HepG2 (cell line): ENCODE data around the gene DNAJB12. TPM values are rescaled to one million over a fixed set of nuclear protein-coding genes. Genes with fewer than 3 reads are reported as not detected.
A peak's percentile ranks its signal among the peaks of the same experiment; 100 is the strongest.

Source experiments
- CCDC6 ChIP-seq: sonication (generic); formaldehyde crosslinking; IDR thresholded peaks from 2 replicates; pipeline ENCODE4 v1.8.1; 2022; ENCODE audit warnings: mild to moderate bottlenecking, missing genetic modification reagents, moderate library complexity
- HDAC1 ChIP-seq: sonication (generic); formaldehyde crosslinking; IDR thresholded peaks from 2 replicates; pipeline ENCODE4 v1.5.1; 2020; ENCODE audit warnings: mild to moderate bottlenecking, missing genetic modification reagents
- KAT7 ChIP-seq: IDR thresholded peaks from 2 replicates; pipeline ENCODE4 v1.6.1; 2018; ENCODE audit warnings: borderline replicate concordance, missing compliant biosample characterization
- KLF13 ChIP-seq: sonication (generic); formaldehyde crosslinking; IDR thresholded peaks from 2 replicates; pipeline ENCODE4 v1.4.0; 2020; ENCODE audit warnings: mild to moderate bottlenecking, missing genetic modification reagents
- KLF6 ChIP-seq: IDR thresholded peaks from 2 replicates; pipeline ENCODE4 v1.8.0; 2016; ENCODE audit warnings: missing biosample characterization, missing genetic modification reagents
- LCORL ChIP-seq, 2 experiments: fragments of 450-650 bp in 1 of 2; sonication (generic) in 1 of 2; formaldehyde crosslinking in 1 of 2; IDR thresholded peaks; 2 replicates each; pipeline versions ENCODE4 v1.5.0 to v1.6.1; 2017 to 2020; ENCODE audit warnings: antibody characterized with exemption in 1 of 2, missing genetic modification reagents in 1 of 2
- NFATC3 ChIP-seq: sonication (generic); formaldehyde crosslinking; IDR thresholded peaks from 2 replicates; pipeline ENCODE4 v1.5.1; 2020; ENCODE audit warnings: mild to moderate bottlenecking, missing genetic modification reagents
- SATB2 ChIP-seq: sonication (generic); formaldehyde crosslinking; IDR thresholded peaks from 2 replicates; pipeline ENCODE4 v1.5.0; 2020; ENCODE audit warnings: missing genetic modification reagents
- XRCC5 ChIP-seq: fragments of 200-400 bp; formaldehyde crosslinking; optimal IDR thresholded peaks from 2 replicates; pipeline ENCODE3; 2017; ENCODE audit warnings: mild to moderate bottlenecking, low read length
- ZNF263 ChIP-seq: sonication (generic); formaldehyde crosslinking; IDR thresholded peaks from 2 replicates; pipeline ENCODE4 v1.4.0; 2020; ENCODE audit warnings: missing genetic modification reagents
- ZNF317 ChIP-seq: sonication (generic); formaldehyde crosslinking; IDR thresholded peaks from 2 replicates; pipeline ENCODE4 v1.5.0; 2020; ENCODE audit warnings: mild to moderate bottlenecking, missing genetic modification reagents
- ZNF382 ChIP-seq: sonication (generic); formaldehyde crosslinking; IDR thresholded peaks from 2 replicates; pipeline ENCODE4 v1.5.0; 2020; ENCODE audit warnings: missing genetic modification reagents, mild to moderate bottlenecking, borderline replicate concordance
- ZNF468 ChIP-seq: sonication (generic); formaldehyde crosslinking; IDR thresholded peaks from 2 replicates; pipeline ENCODE4 v1.8.0; 2022; ENCODE audit warnings: mild to moderate bottlenecking, moderate library complexity, missing genetic modification reagents
- ZNF564 ChIP-seq: sonication (generic); formaldehyde crosslinking; IDR thresholded peaks from 2 replicates; pipeline ENCODE4 v1.8.1; 2023; ENCODE audit warnings: mild to moderate bottlenecking, missing genetic modification reagents
- ZNF652 ChIP-seq: IDR thresholded peaks from 2 replicates; pipeline ENCODE4 v1.6.1; 2016; ENCODE audit warnings: low read depth, borderline replicate concordance
- ZSCAN31 ChIP-seq: sonication (generic); formaldehyde crosslinking; IDR thresholded peaks from 2 replicates; pipeline ENCODE4 v1.5.0; 2020; ENCODE audit warnings: low read depth, mild to moderate bottlenecking, missing genetic modification reagents
- polyA plus RNA-seq, 8 experiments: library from polyadenylated mRNA; depleted of rRNA in 3 of 8; stranded (reverse) in 7 of 8; unstranded in 1 of 8; fragments of >200 nt; fragmentation: Illumina TruSeq in 4 of 8; extraction: Trizol in 4 of 8; gene quantifications; 2 replicates each; pipeline versions ENCODE4 v1.2.1 to v1.2.3, GENCODE V29; 2011 to 2016; ENCODE audit warnings: low read depth in 4 of 8, missing spikeins in 1 of 8, mixed read lengths in 1 of 8; ENCODE audit not compliant: insufficient read depth in 1 of 8
- total RNA-seq, 5 experiments: library from RNA; depleted of rRNA; stranded (reverse); fragments of >200 nt; fragmentation: Illumina TruSeq; extraction: Trizol; gene quantifications; 2 replicates each; pipeline ENCODE4 v1.2.3, GENCODE V29; 2016; ENCODE audit warnings: low read depth in 1 of 5
- TF ChIP-seq, protein P1 (sequence below): sonication (generic); formaldehyde crosslinking; IDR thresholded peaks from 2 replicates; pipeline ENCODE4 v1.5.0; 2020; ENCODE audit warnings: mild to moderate bottlenecking, missing genetic modification reagents, moderate library complexity
- TF ChIP-seq, protein P2 (sequence below): sonication (generic); formaldehyde crosslinking; IDR thresholded peaks from 2 replicates; pipeline ENCODE4 v1.4.0; 2020; ENCODE audit warnings: low read depth, missing genetic modification reagents
- TF ChIP-seq, protein P3 (sequence below): sonication (generic); formaldehyde crosslinking; IDR thresholded peaks from 2 replicates; pipeline ENCODE4 v1.5.0; 2020; ENCODE audit warnings: mild to moderate bottlenecking, missing genetic modification reagents
- TF ChIP-seq, protein P4 (sequence below): sonication (generic); formaldehyde crosslinking; conservative IDR thresholded peaks from 2 replicates; pipeline ENCODE4 v1.8.0; 2022; ENCODE audit warnings: missing genetic modification reagents

The DNAJB12 gene
- total and polyA plus RNA-seq, 2 of the 13 experiments (the other 11 are each of a cell fraction or from before 2014, with no cell fraction given): 10.8 to 18.2 TPM

DNA sequence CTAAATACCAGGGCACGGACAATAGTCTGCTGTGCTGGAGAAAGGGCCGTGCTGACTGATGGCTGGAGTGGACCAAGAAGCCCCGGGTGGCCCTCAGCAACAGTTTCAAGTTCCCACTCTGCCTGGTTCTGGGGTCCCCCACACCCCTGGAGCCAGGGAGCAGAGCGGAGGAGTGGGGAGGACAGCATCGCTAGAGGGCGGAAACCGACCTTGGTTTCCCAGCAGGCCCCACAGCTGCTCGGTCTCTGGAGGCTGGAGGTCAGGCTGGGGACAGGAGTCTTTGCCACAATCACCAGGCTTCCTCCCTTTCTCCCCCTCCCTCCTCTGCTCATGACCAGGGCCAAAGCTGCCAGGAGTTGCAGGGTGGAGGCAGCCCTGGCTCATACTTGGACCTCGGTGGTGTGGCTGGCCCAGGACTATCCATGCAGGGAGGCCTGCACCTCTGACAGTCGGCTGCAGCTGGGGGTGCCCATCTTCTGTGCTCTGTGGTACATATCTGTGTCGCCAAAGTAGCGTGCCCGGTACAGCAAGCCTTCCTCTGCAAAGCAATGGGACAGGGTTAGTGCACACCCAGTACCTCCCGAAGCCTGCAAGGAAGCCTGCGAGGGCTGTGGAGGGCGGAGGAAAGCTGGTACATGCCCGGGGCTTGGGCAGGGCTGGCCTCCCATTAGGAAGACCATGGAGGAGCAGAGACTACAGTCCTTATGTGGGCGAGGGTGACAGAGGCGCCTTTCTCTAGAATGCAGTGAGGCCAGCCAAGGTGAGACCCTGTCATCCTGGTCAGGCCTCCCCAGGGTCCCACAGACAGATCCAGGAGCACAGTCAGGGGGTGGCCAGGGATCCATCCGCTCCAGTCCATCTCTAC is 19.1 kb downstream of the DNAJB12 start (continued):
- TF ChIP-seq, protein P1, sequence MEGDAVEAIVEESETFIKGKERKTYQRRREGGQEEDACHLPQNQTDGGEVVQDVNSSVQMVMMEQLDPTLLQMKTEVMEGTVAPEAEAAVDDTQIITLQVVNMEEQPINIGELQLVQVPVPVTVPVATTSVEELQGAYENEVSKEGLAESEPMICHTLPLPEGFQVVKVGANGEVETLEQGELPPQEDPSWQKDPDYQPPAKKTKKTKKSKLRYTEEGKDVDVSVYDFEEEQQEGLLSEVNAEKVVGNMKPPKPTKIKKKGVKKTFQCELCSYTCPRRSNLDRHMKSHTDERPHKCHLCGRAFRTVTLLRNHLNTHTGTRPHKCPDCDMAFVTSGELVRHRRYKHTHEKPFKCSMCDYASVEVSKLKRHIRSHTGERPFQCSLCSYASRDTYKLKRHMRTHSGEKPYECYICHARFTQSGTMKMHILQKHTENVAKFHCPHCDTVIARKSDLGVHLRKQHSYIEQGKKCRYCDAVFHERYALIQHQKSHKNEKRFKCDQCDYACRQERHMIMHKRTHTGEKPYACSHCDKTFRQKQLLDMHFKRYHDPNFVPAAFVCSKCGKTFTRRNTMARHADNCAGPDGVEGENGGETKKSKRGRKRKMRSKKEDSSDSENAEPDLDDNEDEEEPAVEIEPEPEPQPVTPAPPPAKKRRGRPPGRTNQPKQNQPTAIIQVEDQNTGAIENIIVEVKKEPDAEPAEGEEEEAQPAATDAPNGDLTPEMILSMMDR (CRISPR knock-in tag): peak; percentile 19; the same call in 1 of the 2 replicates
- no peak for TF ChIP-seq LCORL (IDR thresholded peaks at IDR 0.05)
- no peak for TF ChIP-seq LCORL (CRISPR knock-in tag; IDR thresholded peaks at IDR 0.05)
- no peak for TF ChIP-seq HDAC1
- TF ChIP-seq XRCC5: no peak
- TF ChIP-seq ZNF468 (CRISPR knock-in tag): no peak
- TF ChIP-seq, protein P2, sequence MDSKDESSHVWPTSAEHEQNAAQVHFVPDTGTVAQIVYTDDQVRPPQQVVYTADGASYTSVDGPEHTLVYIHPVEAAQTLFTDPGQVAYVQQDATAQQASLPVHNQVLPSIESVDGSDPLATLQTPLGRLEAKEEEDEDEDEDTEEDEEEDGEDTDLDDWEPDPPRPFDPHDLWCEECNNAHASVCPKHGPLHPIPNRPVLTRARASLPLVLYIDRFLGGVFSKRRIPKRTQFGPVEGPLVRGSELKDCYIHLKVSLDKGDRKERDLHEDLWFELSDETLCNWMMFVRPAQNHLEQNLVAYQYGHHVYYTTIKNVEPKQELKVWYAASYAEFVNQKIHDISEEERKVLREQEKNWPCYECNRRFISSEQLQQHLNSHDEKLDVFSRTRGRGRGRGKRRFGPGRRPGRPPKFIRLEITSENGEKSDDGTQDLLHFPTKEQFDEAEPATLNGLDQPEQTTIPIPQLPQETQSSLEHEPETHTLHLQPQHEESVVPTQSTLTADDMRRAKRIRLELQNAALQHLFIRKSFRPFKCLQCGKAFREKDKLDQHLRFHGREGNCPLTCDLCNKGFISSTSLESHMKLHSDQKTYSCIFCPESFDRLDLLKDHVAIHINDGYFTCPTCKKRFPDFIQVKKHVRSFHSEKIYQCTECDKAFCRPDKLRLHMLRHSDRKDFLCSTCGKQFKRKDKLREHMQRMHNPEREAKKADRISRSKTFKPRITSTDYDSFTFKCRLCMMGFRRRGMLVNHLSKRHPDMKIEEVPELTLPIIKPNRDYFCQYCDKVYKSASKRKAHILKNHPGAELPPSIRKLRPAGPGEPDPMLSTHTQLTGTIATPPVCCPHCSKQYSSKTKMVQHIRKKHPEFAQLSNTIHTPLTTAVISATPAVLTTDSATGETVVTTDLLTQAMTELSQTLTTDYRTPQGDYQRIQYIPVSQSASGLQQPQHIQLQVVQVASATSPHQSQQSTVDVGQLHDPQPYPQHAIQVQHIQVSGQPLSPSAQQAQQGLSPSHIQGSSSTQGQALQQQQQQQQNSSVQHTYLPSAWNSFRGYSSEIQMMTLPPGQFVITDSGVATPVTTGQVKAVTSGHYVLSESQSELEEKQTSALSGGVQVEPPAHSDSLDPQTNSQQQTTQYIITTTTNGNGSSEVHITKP: no peak
- TF ChIP-seq, protein P3, sequence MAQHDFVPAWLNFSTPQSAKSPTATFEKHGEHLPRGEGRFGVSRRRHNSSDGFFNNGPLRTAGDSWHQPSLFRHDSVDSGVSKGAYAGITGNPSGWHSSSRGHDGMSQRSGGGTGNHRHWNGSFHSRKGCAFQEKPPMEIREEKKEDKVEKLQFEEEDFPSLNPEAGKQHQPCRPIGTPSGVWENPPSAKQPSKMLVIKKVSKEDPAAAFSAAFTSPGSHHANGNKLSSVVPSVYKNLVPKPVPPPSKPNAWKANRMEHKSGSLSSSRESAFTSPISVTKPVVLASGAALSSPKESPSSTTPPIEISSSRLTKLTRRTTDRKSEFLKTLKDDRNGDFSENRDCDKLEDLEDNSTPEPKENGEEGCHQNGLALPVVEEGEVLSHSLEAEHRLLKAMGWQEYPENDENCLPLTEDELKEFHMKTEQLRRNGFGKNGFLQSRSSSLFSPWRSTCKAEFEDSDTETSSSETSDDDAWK (CRISPR knock-in tag): no peak
- no peak for TF ChIP-seq KAT7 (CRISPR knock-in tag)
- no peak for TF ChIP-seq KLF6
- no peak for TF ChIP-seq ZNF382 (CRISPR knock-in tag)
- peak; percentile 74; the same call in 1 of the 2 replicates for TF ChIP-seq ZNF263 (CRISPR knock-in tag)
- TF ChIP-seq ZNF652 (CRISPR knock-in tag): no peak
- no peak for TF ChIP-seq SATB2 (CRISPR knock-in tag)
- TF ChIP-seq ZNF317 (CRISPR knock-in tag): no peak
- 0 out of 2 replicates have a peak, but pooled peaks have one; percentile 44 for TF ChIP-seq ZNF564
- no peak for TF ChIP-seq ZSCAN31 (CRISPR knock-in tag)
- TF ChIP-seq, protein P4, sequence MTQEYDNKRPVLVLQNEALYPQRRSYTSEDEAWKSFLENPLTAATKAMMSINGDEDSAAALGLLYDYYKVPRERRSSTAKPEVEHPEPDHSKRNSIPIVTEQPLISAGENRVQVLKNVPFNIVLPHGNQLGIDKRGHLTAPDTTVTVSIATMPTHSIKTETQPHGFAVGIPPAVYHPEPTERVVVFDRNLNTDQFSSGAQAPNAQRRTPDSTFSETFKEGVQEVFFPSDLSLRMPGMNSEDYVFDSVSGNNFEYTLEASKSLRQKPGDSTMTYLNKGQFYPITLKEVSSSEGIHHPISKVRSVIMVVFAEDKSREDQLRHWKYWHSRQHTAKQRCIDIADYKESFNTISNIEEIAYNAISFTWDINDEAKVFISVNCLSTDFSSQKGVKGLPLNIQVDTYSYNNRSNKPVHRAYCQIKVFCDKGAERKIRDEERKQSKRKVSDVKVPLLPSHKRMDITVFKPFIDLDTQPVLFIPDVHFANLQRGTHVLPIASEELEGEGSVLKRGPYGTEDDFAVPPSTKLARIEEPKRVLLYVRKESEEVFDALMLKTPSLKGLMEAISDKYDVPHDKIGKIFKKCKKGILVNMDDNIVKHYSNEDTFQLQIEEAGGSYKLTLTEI (CRISPR knock-in tag): no peak
- 0 out of 2 replicates have a peak, but pooled peaks have one; percentile 77 for TF ChIP-seq NFATC3
- TF ChIP-seq KLF13: no peak
- 0 out of 2 replicates have a peak, but pooled peaks have one; percentile 16 for TF ChIP-seq CCDC6 (CRISPR knock-in tag)
